ENCODE measurements around the gene PAX3. TPM values are rescaled to one million over a fixed set of nuclear protein-coding genes. Genes with fewer than 3 reads are reported as not detected.

PAX3 gene
- total RNA-seq, 1 donor from 2014 or later = 0.25 TPM

- Mint-ChIP-seq H3K4me3 (no peak overlapping the region), H3K4me1 (peaks cover 5% of the 10 kb centered on the region), H3K27me3 (ENCODE audit: low read depth) (peaks cover 95% of the 10 kb centered on the region), H3K27ac (no peak overlapping the region), H3K9me3 (no peaks in the 10 kb centered on the region), H3K36me3 (no peaks in the 10 kb centered on the region)
- no peak for TF ChIP-seq CTCF (IDR thresholded peaks at IDR 0.05; ENCODE audit: unreplicated experiment)
- DNase-seq (ENCODE audit: low spot score in 2 of 2, unreplicated experiment in 2 of 2) = no peak
Observed at GRCh38 chr2:222284466-222284865, 14.3 kb downstream of the PAX3 start.

GRCh38 chr2:222283634-222284033, 15.2 kb downstream of the PAX3 start:
- no peaks in the 10 kb centered on the region for H3K36me3 Mint-ChIP-seq
- H3K27me3 Mint-ChIP-seq (ENCODE audit: low read depth) = peaks cover 95% of the 10 kb centered on the region
- H3K9me3 Mint-ChIP-seq = no peaks in the 10 kb centered on the region
- no peak overlapping the region for H3K4me3 Mint-ChIP-seq
- no peak for TF ChIP-seq CTCF (IDR thresholded peaks at IDR 0.05; ENCODE audit: unreplicated experiment)
- H3K27ac Mint-ChIP-seq = no peak overlapping the region
- DNase-seq (ENCODE audit: low spot score in 2 of 2, unreplicated experiment in 2 of 2) = no peak
- peaks cover 5% of the 10 kb centered on the region for H3K4me1 Mint-ChIP-seq

- Mint-ChIP-seq H3K36me3 (no peaks in the 10 kb centered on the region), H3K9me3 (no peaks in the 10 kb centered on the region), H3K27me3 (ENCODE audit: low read depth) (peaks cover 92% of the 10 kb centered on the region), H3K27ac (no peak overlapping the region), H3K4me3 (no peak overlapping the region), H3K4me1 (peaks cover 5% of the 10 kb centered on the region)
- no peak for TF ChIP-seq CTCF (IDR thresholded peaks at IDR 0.05; ENCODE audit: unreplicated experiment)
- no peak for DNase-seq (ENCODE audit: low spot score in 2 of 2, unreplicated experiment in 2 of 2)
Observed at GRCh38 chr2:222281506-222281905, 17.3 kb downstream of the PAX3 start.

- DNase-seq (ENCODE audit: low spot score in 2 of 2, unreplicated experiment in 2 of 2) = no peak
- H3K4me1 Mint-ChIP-seq = peaks cover 5% of the 10 kb centered on the region
Observed at GRCh38 chr2:222280795-222281194, 18.0 kb downstream of the PAX3 start.

GRCh38 chr2:222272446-222273015, 26.3 kb downstream of the PAX3 start:
- DNase-seq (ENCODE audit: low spot score in 2 of 2, unreplicated experiment in 2 of 2) = no peak
- TF ChIP-seq CTCF (IDR thresholded peaks at IDR 0.05; ENCODE audit: unreplicated experiment) = no peak
- no peaks in the 10 kb centered on the region for H3K9me3 Mint-ChIP-seq
- peak overlapping the region; percentile 27 for H3K27ac Mint-ChIP-seq
- peaks cover 24% of the 10 kb centered on the region for H3K4me1 Mint-ChIP-seq
- H3K4me3 Mint-ChIP-seq = no peak overlapping the region
- H3K36me3 Mint-ChIP-seq = no peaks in the 10 kb centered on the region
- H3K27me3 Mint-ChIP-seq (ENCODE audit: low read depth) = peaks cover 69% of the 10 kb centered on the region

More at GRCh38 chr2:222280795-222281194, 18.0 kb downstream of the PAX3 start:
- Mint-ChIP-seq H3K27me3 (ENCODE audit: low read depth) (peaks cover 92% of the 10 kb centered on the region), H3K4me3 (no peak overlapping the region), H3K9me3 (no peaks in the 10 kb centered on the region), H3K27ac (no peak overlapping the region), H3K36me3 (no peaks in the 10 kb centered on the region)
- TF ChIP-seq CTCF (IDR thresholded peaks at IDR 0.05; ENCODE audit: unreplicated experiment) = no peak

GRCh38 chr2:222271854-222272253, 26.9 kb downstream of the PAX3 start:
- peaks cover 66% of the 10 kb centered on the region for H3K27me3 Mint-ChIP-seq (ENCODE audit: low read depth)
- no peaks in the 10 kb centered on the region for H3K9me3 Mint-ChIP-seq
- DNase-seq (ENCODE audit: low spot score in 2 of 2, unreplicated experiment in 2 of 2) = no peak
- no peak overlapping the region for H3K27ac Mint-ChIP-seq
- peaks cover 24% of the 10 kb centered on the region for H3K4me1 Mint-ChIP-seq
- no peak overlapping the region for H3K4me3 Mint-ChIP-seq
- no peak for TF ChIP-seq CTCF (IDR thresholded peaks at IDR 0.05; ENCODE audit: unreplicated experiment)
- no peaks in the 10 kb centered on the region for H3K36me3 Mint-ChIP-seq

Data from mesothelial cell of epicardium (in vitro differentiated cells).